Gastroesophageal sphincter (tissue), 3 donors: Measurements from ENCODE around the gene HCRTR1.

ENCODE experiments used
- CTCF ChIP-seq, 4 experiments: fragments of 200-600 bp in 2 of 4; fragments of 450-650 bp in 2 of 4; sonication (generic) in 1 of 4; IDR thresholded peaks; one replicate each; pipeline ENCODE4 v1.5.1; 2017 to 2019; ENCODE audit warnings: antibody characterized with exemption in 4 of 4, mild to moderate bottlenecking in 2 of 4, moderate library complexity in 2 of 4
- POLR2A ChIP-seq, 2 donors: fragments of 450-650 bp; IDR thresholded peaks; one replicate each; pipeline ENCODE4 v1.6.1; 2017; ENCODE audit warnings: antibody characterized with exemption in 2 of 2, mild to moderate bottlenecking in 2 of 2, moderate library complexity in 1 of 2

- TF ChIP-seq CTCF (IDR thresholded peaks at IDR 0.05), result no peak
- TF ChIP-seq POLR2A (IDR thresholded peaks at IDR 0.05), result no peak
Observed at GRCh38 chr1:31645274-31645568, 27.7 kb downstream of the HCRTR1 start.
